ENCODE results near the gene EMC8. TPM values are rescaled to one million over a fixed set of nuclear protein-coding genes. Genes with fewer than 3 reads are reported as not detected.

The EMC8 gene
- total RNA-seq, 1 experiment from 2014 or later, result 38.2 TPM

GRCh38 chr16:85810742-85811115, 11.4 kb upstream of the EMC8 start:
- Histone ChIP-seq H3K79me2 (ENCODE audit: low read depth) (no peaks in the 10 kb centered on the region), H3K4me3 (no peak overlapping the region), H3K27me3 (ENCODE audit: insufficient read depth, low read depth) (peaks cover 41% of the 10 kb centered on the region), H3K27ac (no peak overlapping the region), H3K9me3 (ENCODE audit: insufficient read depth, low read depth) (no peaks in the 10 kb centered on the region), H3K4me2 (no peak overlapping the region), H3F3A (ENCODE audit: insufficient read depth, low read depth) (peaks cover 12% of the 10 kb centered on the region; the same call in 1 of the 2 replicates), H3K4me1 (replicated peaks; ENCODE audit: insufficient read depth) (no peaks in the 10 kb centered on the region), H4K20me1 (ENCODE audit: insufficient read depth) (peaks cover 9% of the 10 kb centered on the region; the same call in 1 of the 2 replicates), H2AFZ (no peak overlapping the region), H3K36me3 (ENCODE audit: low read depth) (peaks cover 12% of the 10 kb centered on the region; the same call in 1 of the 2 replicates), H3K9me2 (ENCODE audit: insufficient read depth) (no peaks in the 10 kb centered on the region)
- BruUV-seq (replicated peaks), result no TSS peak
- CTCF ChIA-PET, result no interaction called here
- no peak for DNase-seq
- TF ChIP-seq CTCF (conservative IDR thresholded peaks at IDR 0.05) (no peak), EZH2 (IDR thresholded peaks at IDR 0.05; ENCODE audit: low read depth) (no peak)
- intact Hi-C loops (cut with micrococcal nuclease; ENCODE audit: unreplicated experiment), result no loop called here
- POLR2A ChIA-PET (ENCODE audit: unreplicated experiment), result interaction anchor here (0.6 kb wide), 1 partner anchor 114 kb away, joined by 3 read pairs; no protein-coding TSS in a partner anchor

- H3K4me2 ChIP-seq, result no peak overlapping the region
- no peaks in the 10 kb centered on the region for H3K9me3 ChIP-seq (ENCODE audit: insufficient read depth, low read depth)
- no peak for DNase-seq
- intact Hi-C loops (cut with micrococcal nuclease; ENCODE audit: unreplicated experiment), result no loop called here
- H3K9me2 ChIP-seq (ENCODE audit: insufficient read depth), result no peaks in the 10 kb centered on the region
- H3K27ac ChIP-seq, result no peak overlapping the region
- TF ChIP-seq EZH2 (IDR thresholded peaks at IDR 0.05; ENCODE audit: low read depth), result no peak
- TF ChIP-seq CTCF (conservative IDR thresholded peaks at IDR 0.05), result no peak
- BruUV-seq (replicated peaks), result no TSS peak
- H3K79me2 ChIP-seq (ENCODE audit: low read depth), result no peaks in the 10 kb centered on the region
- H2AFZ ChIP-seq, result no peak overlapping the region
- H3K36me3 ChIP-seq (ENCODE audit: low read depth), result peaks cover 17% of the 10 kb centered on the region; the same call in 1 of the 2 replicates
- no peaks in the 10 kb centered on the region for H3K4me1 ChIP-seq (replicated peaks; ENCODE audit: insufficient read depth)
- ChIA-PET POLR2A (ENCODE audit: unreplicated experiment) (no interaction called here), CTCF (no interaction called here)
- no peak overlapping the region for H3K4me3 ChIP-seq
- H4K20me1 ChIP-seq (ENCODE audit: insufficient read depth), result peaks cover 9% of the 10 kb centered on the region; the same call in 1 of the 2 replicates
- peaks cover 17% of the 10 kb centered on the region for H3F3A ChIP-seq (ENCODE audit: insufficient read depth, low read depth)
- peaks cover 38% of the 10 kb centered on the region for H3K27me3 ChIP-seq (ENCODE audit: insufficient read depth, low read depth)
Observed at GRCh38 chr16:85810097-85810741, 10.9 kb upstream of the EMC8 start.

- Histone ChIP-seq H3K9me2 (ENCODE audit: insufficient read depth) (no peaks in the 10 kb centered on the region), H4K20me1 (ENCODE audit: insufficient read depth) (peaks cover 9% of the 10 kb centered on the region; the same call in 1 of the 2 replicates), H3K4me2 (no peak overlapping the region), H2AFZ (no peak overlapping the region), H3K27me3 (ENCODE audit: insufficient read depth, low read depth) (peaks cover 32% of the 10 kb centered on the region), H3K36me3 (ENCODE audit: low read depth) (peaks cover 23% of the 10 kb centered on the region; the same call in 1 of the 2 replicates), H3K9me3 (ENCODE audit: insufficient read depth, low read depth) (no peaks in the 10 kb centered on the region), H3K79me2 (ENCODE audit: low read depth) (no peaks in the 10 kb centered on the region), H3K4me1 (replicated peaks; ENCODE audit: insufficient read depth) (no peaks in the 10 kb centered on the region), H3K4me3 (no peak overlapping the region), H3F3A (ENCODE audit: insufficient read depth, low read depth) (peaks cover 20% of the 10 kb centered on the region), H3K27ac (no peak overlapping the region)
- no TSS peak for BruUV-seq (replicated peaks)
- POLR2A ChIA-PET (ENCODE audit: unreplicated experiment), result no interaction called here
- TF ChIP-seq EZH2 (IDR thresholded peaks at IDR 0.05; ENCODE audit: low read depth) (no peak), CTCF (conservative IDR thresholded peaks at IDR 0.05) (no peak)
- no peak for DNase-seq
- CTCF ChIA-PET, result no interaction called here
- intact Hi-C loops (cut with micrococcal nuclease; ENCODE audit: unreplicated experiment), result no loop called here
Observed at GRCh38 chr16:85809645-85810044, 10.3 kb upstream of the EMC8 start.

Measured in PC-9 (cell line).